HEK293 (cell line): ENCODE data around the gene WTAP.

Source experiments
- TF ChIP-seq, protein P1 (sequence below): fragments of 450-650 bp; formaldehyde crosslinking; IDR thresholded peaks from 2 replicates; pipeline ENCODE4 v1.5.1; 2016; ENCODE audit warnings: missing biosample characterization, missing genetic modification characterization, borderline replicate concordance

Gene WTAP

DNA sequence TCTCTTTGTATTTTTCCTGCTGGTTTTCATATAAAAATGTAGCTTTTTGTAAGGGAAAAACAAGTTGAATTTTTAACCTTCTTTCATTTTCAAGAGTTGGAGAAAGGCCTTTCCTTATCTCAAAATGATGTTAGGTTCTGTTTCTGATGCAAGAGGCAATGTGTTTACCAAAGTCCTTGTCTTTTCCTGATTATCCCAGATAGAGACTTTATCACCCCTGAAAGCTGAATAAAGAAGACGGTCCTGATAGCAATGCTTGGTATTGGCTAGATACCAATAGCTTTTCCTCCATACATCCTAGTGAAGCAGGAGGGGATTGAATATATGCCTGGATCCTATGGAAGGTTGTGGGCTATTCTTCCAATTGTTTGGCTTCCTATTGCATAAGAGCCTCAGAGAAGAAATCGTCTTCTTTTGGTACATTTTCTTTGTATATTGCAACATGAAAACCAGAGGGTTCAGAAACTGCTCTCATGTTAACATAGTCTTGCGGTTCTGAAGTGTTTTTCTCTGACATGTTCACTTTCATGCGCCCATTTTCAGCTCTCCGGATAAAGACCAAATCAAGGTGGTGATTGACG, 78.2 kb downstream of the WTAP start (continued):
- TF ChIP-seq, protein P1, sequence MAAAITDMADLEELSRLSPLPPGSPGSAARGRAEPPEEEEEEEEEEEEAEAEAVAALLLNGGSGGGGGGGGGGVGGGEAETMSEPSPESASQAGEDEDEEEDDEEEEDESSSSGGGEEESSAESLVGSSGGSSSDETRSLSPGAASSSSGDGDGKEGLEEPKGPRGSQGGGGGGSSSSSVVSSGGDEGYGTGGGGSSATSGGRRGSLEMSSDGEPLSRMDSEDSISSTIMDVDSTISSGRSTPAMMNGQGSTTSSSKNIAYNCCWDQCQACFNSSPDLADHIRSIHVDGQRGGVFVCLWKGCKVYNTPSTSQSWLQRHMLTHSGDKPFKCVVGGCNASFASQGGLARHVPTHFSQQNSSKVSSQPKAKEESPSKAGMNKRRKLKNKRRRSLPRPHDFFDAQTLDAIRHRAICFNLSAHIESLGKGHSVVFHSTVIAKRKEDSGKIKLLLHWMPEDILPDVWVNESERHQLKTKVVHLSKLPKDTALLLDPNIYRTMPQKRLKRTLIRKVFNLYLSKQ (tag by site-specific recombination), result no peak
- TF ChIP-seq, all 188 proteins: peak for 0
